GM21529 (cell line): ENCODE data around the gene PAPSS2.
"Not testable (repeated sequence)": the region's sequence is repeated elsewhere in the genome, so short reads cannot be mapped to it uniquely, and the experiment has no call there.

ENCODE experiments used
- ATAC-seq: cut with Tn5 transposase; IDR thresholded peaks from one replicate; pipeline ENCODE4 v1.9.1; 2021; ENCODE audit not compliant: unreplicated experiment

The PAPSS2 gene

DNA sequence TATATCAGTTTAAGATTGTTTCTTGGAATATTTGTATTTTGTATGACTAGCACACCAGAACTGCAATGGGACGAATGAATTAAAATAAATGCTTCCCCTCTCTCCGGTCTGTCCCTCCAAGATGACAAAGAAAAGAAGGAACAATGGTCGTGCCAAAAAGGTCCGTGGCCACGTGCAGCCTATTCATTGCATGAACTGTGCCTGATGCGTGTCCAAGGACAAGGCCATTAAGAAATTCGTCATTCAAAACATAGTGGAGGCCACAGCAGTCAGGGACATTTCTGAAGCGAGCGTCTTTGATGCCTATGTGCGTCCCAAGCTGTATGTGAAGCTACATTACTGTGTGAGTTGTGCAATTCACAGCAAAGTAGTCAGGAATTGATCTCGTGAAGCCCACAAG lies 17.2 kb upstream of the PAPSS2 start:
- ATAC-seq: no peak

DNA sequence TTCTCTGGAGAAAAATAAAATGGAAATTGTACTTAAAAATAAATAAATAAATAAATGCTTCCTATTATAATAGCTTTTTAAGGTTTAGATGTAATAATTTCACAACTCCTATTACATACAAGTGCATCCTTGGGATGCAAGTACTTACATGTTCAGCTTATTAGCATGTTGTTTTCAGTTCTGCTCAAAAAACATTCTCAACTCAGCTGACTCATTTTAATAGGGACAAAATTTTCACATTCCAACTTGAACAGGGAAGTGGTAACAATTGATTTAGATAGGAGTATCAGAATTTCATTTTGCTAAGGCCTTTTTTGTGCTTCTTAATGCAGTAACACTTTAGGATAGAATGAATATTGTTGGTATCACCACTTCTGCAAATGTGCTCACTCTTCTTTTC lies 16.7 kb upstream of the PAPSS2 start:
- ATAC-seq: no peak

DNA sequence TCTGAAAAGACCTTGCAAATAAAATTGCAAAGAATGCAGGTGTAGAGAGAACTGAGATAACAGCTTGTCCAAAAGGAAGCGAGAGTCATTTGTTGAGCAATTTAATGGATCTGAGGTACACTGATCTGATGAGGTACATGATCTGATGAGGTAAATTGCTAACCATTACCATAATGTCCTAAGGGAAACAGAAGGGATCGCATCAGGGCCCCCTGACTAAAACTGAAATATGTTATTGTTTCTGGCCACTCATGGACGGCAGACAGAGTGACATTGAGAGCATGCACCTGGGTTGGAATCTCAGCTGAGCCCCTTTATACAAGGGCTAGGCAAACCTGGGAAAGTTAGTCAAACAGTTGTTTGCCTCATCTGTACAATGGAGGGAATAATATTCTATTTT lies 15.8 kb upstream of the PAPSS2 start:
- ATAC-seq: no peak

DNA sequence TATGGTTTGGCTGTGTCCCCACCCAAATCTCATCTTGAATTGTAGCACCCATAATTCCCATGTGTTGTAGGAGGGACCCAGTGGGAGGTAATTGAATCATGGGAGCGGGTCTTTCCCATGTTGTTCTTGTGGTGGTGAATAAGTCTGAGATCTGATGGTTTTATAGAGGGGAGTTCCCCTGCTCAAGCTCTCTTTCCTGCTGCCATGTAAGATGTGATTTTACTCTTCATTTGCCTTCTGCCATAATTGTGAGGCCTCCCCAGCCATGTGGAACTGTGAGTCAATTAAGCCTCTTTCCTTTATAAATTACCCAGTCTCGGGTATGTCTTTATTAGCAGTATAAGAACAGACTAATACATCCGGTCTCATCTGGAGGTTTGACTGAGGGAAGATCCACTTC lies 15.2 kb upstream of the PAPSS2 start:
- ATAC-seq: not testable (repeated sequence)

DNA sequence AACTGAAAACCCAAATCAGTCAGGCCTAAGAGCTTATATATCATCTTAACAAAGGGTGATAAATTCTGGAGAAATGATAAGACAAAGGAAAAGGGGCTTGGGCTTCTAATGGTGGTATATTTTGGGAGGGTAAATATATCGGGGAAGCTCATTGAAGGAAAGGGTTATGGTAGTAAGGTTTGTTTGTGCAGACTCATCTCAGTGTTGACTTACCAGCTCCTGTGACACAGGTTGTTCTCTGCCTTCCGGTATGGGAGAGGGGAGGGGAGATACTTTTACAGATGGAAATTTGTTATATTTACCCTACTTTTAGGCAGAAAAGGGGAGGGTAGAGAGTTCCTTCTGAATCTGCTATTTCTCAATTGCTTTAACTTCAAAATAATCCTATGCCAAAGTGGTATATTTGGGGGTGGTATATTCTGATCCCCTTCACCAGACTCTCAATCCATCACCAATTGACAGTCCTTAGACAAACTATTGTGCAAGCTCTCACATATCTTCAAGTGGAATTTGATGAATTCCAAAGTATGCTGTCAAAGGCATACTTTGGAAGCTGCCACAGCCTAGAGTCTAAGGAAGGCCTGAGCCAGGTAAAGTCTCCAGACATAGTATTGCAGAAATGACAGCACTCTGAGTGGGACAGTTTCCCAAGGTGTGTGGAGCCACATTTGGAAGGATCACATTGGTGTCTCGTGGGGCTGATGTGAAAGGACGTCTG lies 13.3 kb upstream of the PAPSS2 start:
- no peak for ATAC-seq

DNA sequence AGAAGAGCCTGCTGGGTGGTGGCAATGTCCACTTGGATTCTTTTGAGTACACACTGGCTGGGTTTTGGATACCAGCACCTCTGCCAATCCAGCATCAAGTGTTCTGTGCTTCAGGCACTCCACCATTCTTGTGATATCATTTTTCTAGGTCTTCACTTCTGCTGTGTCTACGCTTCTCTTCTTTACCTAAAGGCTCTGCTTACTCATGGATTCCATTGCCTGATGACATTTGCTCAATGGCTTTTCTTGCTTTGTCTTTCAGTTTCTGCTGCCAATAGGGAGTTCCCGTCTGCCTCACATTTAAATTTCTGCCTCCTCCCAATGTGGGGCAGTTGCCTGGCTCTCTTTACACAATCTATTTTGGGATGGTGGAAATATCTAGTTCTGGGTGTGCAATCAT lies 12.7 kb upstream of the PAPSS2 start:
- no peak for ATAC-seq

DNA sequence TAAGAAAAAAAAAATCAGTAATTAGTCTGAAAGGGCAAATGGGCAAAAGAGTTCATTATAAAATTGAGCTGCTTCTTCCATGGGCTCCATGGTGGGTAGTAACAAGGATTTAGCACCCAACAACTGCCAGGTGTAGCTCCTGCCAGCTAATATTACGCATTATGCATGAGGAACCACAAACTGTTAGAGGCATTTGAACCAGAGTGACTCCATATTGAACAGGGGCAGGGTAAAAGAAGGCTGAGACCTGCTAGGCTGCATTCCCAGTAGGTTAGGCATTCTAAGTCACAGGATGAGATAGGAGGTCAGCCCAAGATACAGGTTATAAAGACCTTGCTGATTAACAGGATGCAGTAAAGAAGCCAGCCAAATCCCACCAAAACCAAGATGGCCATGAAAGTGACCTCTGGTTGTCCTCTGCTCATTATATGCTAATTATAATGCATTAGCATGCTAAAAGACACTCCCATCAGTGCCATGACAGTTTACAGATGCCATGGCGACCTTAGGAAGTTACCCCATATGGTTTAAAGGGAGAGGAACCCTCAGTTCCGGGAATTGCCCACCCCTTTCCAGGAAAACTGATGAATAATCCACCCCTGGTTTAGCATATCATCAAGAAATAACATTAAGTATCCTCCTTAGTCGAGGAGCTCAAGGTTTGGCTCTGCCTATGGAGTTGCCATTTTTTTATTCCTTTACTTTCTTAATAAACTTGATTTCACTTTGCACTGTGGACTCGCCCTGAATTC lies 8.7 kb upstream of the PAPSS2 start:
- no peak for ATAC-seq

DNA sequence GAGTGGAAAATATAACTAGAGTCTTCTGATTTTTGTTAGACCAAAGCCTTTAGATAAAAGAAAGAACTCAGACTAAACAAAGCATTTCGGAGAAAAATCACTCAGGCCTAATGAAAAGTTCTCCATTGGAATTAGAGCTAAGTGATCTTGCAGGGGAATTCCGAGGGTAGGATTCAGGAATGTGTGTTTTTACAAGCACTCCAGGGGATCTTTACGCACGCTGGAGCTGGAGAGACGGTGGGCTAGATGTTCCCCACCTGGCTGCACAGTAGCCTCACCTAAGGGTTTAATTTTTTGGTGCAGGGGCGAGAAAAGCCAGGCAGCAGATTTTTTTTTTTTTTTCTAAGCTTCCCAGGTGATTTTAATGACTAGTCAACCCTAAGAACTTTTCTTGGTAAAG lies 7.9 kb upstream of the PAPSS2 start:
- ATAC-seq: no peak

DNA sequence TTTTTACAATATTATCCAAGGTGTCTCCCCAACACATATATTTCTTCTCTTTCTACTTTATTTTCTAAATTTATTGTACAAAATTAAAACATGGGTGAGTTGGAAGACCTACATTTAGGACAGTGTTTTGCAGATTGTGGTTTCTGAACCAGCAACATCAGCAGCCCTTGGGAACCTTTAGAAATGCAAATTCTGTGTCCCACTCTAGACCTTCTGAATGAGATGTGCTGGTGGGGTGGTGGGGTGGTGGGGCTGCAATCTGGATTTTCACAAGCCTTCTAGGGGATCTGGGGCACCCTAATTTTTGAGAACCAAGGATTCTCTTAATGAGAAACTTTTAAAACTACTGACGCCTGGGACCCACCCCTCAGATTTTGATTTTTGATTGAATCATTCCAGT lies 7.4 kb upstream of the PAPSS2 start:
- ATAC-seq: no peak

DNA sequence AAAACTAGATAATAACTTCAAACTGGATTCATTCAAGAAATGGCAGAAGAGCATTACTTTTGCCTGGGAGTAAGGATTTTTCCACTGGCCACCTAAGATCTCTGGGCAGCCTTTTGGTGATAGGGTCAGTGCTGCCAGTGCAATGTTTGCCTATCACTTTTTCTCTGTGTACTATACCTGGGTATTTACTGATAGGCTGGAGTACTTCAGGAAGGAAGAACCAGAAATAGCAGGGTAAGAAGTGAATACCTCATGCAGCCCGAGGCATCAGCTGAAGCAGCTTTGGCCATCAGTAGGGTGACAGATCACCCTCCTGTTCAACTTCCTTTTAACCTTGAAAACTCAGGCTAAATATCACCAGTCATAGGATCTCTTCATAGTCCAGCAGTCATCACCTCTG lies 5.5 kb upstream of the PAPSS2 start:
- no peak for ATAC-seq

DNA sequence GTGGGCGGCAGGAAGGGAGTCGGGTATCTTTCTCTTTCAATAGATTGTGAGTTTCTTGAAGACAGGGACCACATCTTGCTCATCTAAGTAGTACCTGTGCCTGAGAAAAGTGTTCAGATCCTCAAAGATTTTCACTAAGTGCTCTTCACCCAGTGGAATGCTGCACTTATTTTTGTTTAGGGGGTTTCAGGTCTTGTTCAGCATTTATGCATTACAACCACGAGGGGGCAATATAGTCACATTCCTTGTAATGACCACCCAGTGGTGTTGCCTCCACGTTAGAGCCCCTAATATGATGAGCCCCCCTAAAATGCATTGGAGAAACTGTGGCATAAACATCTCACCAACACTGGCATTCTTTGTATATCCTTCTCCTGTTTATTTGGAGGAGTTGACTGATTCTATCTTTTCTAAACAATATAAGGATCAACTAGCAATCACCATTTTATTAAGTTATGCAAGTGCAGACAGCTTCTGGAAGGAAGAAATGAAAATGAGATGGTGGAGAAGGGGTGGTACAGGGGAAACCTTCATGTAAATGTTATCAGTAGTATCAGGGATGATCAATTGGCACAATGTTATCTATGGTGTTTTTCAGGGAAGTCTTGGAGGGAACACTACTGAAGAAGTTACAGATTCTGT lies 3.1 kb upstream of the PAPSS2 start:
- no peak for ATAC-seq

DNA sequence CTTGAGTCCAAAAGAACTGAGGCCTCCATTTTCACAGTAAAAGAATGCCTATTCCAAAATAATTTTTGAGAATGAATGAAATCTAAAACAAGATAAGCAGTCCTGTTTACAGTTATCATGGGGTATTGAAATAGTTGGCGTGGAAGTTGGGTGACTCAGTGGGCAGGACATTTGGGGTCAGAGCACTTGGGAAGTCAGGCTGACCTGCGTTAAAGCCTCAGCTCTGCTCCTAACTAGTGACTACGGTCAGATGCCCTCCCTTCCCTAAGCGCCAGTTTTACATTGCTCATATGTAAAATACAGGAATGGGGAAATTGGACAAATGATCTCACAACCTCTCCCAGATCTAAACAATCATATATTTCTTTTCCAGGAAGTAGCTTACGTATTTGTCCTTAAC lies 2.3 kb upstream of the PAPSS2 start:
- no peak for ATAC-seq

DNA sequence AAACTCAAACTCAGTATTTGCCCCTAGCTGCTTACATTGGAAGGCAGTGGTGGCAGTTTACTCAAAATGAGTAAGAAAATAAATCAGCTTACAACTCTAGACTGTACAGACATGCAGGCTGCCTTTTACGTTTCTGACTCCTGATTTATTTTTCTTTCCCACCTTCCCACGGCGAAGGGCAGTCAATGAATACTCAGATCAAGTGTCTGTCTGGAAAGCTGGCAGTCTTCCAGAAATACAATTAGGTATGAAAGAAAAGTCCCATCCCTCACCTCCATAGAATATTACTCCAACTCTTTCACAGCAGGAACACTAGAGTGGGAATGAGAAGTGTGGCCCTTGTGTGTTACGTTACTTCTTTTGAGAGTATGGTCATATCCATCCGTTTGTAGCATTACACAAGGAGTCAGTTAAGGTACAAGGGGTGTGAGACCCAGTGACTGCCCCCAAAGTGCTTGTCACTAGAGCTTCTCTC lies 1.3 kb upstream of the PAPSS2 start:
- ATAC-seq: no peak

DNA sequence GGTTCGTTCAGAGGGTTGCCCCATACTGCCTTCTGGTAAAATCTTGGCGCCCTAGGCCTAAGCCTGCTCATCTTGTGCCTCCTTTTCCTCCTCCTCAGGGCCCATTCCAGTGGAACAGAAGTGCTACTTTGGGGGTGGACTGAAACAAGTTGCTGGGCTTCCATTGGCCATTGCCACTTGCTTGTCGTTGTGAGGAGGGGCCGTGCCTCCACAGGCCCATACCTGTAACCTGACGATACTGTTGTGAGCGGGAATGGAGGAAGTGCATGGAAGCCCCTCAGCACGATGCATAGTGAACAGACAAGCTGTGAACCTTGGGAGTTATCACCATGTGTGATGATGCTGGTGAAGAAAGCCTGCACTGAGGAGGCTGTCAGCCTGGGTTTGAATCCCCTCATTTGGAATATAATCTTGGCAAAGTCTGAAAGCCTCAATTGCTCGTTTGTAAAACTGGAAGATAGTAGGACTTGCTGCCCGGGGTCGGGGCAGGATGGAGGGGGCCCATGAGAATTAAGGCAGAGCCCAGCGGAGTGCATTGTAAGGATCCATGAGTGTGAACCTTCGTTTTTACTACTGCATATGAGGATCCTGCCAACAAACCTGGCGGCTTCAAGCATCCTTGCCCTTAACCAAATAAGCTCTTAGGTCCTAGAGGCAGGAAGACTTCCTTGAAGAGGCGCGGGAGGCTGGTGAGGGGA lies 671 bp upstream of the PAPSS2 start:
- no peak for ATAC-seq

DNA sequence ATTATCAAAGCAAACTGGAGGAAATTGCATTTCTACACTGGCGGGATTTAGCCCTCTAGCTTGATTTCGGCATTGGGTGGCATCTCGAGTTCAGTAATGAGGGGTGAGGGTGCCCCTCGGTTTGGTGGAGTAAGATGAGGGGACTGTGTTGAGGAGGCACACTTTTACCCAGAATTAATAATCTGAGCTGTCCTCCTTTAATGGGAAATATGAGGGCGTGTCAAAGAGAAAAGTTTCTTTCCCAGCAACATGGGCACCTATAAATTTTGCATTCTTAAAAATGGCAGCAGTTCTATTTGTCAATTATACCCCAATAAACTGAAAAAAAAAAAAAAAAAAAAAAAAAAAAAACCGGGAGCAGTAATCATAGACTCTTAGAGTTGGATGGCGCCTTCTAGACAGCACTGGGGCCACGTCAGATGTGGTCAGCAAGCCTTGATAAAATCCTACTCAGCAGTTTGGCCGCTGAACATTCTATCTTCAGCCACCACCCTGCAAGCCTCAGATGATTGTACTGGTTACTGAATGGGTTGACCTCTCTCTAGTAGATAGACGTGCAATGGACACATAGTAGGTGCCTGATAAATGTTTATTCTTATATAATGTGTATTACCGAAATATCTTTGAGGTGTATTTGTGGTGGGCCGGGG lies 931 bp downstream of the PAPSS2 start:
- ATAC-seq: no peak

DNA sequence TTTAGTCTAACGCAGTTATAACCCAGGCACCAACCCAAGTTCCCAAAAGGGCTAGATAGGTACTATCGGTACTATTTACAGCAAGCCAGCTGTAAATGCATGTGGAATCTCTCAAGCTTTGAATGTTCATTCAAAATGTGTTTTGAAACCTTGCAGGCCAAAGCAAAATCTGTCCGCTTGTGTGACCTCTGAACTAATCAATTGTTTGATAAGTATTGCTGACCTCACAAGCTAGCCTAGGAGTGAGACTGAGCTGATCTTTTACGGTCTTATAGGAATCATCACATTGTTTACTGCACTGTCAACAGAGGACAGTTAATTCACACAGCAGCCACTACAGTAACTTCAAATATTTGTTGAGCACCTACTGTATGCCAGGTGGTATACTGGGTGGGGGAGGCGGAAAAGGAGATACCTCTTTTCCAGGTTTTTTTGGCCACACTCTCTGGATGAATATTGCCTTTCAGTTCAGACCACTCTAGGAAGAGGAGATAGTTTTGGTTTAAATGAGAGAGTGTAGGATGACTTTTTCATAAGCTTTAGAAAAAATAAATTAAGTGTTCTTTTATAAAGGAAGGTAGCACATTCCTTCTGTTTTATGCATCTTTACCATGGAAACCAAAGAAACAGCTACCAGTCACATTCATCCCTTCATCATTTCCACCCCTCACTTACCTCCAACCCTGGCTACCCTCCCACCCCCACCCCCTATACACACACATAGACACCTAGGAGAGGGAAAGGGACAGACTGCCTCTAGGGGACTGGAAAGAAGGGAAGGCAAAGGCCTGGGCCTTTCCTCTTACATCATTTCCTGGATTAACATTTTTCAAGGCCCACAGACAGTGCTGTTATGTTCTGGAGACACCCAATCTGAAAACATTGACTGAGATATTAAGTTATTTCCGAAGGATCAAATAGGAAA lies 2.4 kb downstream of the PAPSS2 start:
- ATAC-seq: no peak

DNA sequence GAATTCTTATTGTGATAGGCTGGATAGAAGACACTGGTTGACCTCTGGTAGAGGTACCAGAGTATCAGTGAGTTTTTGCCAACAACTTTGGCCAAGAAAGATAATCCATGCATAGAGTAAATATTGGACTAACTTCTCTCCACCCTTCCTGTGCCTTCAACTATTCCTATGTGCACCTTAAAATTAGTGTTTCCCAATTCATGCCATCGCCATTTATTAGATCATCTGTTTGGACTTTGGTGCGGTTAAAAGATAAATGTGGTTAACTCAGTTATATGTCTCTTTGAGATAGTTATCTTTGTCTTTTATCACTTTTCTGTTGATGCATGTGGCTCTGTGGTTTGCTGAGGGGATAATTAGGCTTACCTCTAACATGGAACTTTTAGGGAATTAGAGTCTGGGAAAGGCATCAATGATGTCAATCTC lies 4.6 kb downstream of the PAPSS2 start:
- ATAC-seq: no peak

DNA sequence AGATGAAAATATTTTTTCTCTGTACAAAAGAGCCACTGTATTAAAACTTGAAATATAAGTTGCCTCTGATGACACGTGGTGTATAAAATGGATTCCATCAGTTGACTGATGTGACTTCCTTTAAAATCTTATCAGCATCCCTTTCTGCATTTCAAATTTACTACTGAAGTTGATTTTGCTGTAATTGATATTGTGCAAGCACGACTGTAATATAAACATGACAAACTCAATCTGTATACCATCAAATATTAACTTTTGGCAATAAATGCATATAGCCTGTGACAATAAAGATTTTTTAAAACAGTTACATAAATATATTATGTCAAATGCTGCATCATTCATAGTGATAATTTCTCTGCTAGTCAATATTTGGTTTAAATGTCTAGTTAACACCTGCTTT lies 7.8 kb downstream of the PAPSS2 start:
- no peak for ATAC-seq

DNA sequence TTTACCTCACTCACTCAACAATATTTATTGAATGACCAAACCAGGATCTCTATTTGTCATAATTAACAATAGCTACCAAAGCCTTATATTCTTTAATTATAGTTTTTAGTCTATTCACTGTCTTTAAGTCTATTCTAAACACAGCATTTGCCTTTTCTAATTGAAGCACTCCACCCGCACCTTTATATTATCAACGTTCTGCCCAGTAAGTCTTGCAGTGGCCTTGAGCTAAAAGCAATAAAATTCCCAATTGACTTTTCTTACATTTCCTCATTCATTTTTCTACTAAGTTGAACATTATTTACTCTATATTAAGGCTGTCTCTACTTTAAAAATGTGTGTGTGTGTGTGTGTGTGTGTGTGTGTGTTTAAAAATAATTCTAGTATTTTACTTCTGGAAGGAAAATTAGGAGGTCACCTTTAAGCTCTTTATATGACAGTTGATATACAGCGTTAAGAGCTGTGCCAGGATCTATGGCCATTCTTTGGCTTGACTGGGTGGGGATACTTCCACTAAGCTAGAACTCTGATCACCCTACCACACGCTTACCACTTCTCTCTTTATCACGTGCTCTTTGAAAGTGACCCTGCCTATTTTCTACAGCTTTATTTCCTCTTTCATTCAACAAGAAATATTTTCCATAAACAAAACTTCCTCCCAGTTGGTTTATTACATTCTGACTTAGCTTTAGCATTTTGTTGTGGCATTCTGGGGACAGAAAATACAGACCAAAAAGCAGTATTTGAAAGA lies 8.8 kb downstream of the PAPSS2 start:
- no peak for ATAC-seq
